ENCODE results near the gene ANO6. TPM values are rescaled to one million over a fixed set of nuclear protein-coding genes. Genes with fewer than 3 reads are reported as not detected.

ANO6 gene
- polyA plus RNA-seq, 4 donors, result 19.9 to 63.3 (median 29.8) TPM

DNA sequence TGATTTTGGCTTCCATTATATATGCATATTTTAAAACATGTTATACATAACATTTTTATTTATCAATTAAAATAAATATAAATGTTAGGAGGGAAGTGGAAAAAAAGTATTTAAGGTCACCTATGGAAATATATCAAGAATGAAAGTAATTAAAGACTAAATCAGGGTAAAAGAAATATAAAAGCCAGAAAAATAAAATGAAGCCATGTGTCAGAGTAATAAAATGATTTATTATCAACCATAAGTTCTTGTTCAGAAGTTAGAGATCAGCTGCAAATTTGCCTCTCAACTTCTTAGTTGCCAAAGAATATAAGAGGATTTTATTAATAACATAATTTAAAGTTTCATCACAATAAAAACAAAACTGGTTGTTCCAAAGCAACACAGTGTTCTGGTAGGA is 121.9 kb downstream of the ANO6 start:
- Histone ChIP-seq H3K4me1 (ENCODE audit: control insufficient read depth in 3 of 3, insufficient read depth in 2 of 3, low read depth in 1 of 3, low read length in 2 of 3) (no peaks in the 10 kb centered on the region), H3K27me3 (ENCODE audit: control insufficient read depth in 3 of 3, insufficient read depth in 3 of 3, low read length in 3 of 3) (no peaks in the 10 kb centered on the region), H3K36me3 (ENCODE audit: control insufficient read depth in 3 of 3, insufficient read depth in 2 of 3, low read depth in 1 of 3, low read length in 3 of 3) (peaks cover 0 to 3% (median 2%) of the 10 kb centered on the region in 3 donors), H3K4me3 (ENCODE audit: low read depth in 1 of 3, low read length in 3 of 3) (no peak overlapping the region), H3K27ac (ENCODE audit: low read depth in 1 of 3, low read length in 2 of 3) (no peak overlapping the region), H3K9me3 (ENCODE audit: control insufficient read depth in 2 of 2, insufficient read depth in 1 of 2, low read depth in 1 of 2, low read length in 1 of 2) (no peaks in the 10 kb centered on the region)
- DNase-seq, result no peak
- no peak for FAIRE-seq

DNA sequence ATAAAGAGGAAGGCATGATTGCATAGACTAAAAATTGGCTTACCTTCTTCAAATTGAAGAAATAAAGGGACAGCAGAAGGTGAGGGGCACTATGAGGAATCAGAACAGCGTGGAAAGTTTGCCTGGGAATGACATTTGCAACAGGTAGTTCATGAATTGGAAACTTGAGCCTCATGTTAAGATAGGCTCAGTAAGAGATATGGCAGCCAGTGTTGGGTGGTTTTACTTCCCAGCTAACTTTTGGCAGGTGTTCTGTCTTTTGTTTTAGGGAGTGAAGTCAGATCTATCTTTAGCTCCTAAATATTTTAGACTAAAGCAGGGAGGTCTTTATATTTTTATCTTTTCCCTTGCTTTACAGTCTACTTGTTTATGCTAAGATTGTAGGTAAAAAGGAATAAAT is 122.4 kb downstream of the ANO6 start:
- Histone ChIP-seq H3K27me3 (ENCODE audit: control insufficient read depth in 3 of 3, insufficient read depth in 3 of 3, low read length in 3 of 3) (no peaks in the 10 kb centered on the region), H3K36me3 (ENCODE audit: control insufficient read depth in 3 of 3, insufficient read depth in 2 of 3, low read depth in 1 of 3, low read length in 3 of 3) (peaks cover 0 to 4% (median 3%) of the 10 kb centered on the region in 3 donors), H3K4me3 (ENCODE audit: low read depth in 1 of 3, low read length in 3 of 3) (no peak overlapping the region), H3K4me1 (ENCODE audit: control insufficient read depth in 3 of 3, insufficient read depth in 2 of 3, low read depth in 1 of 3, low read length in 2 of 3) (no peaks in the 10 kb centered on the region), H3K9me3 (ENCODE audit: control insufficient read depth in 2 of 2, insufficient read depth in 1 of 2, low read depth in 1 of 2, low read length in 1 of 2) (no peaks in the 10 kb centered on the region), H3K27ac (ENCODE audit: low read depth in 1 of 3, low read length in 2 of 3) (no peak overlapping the region)
- FAIRE-seq (no peak), DNase-seq (no peak)
- 89 to 100% (median 93%) methylated on average over 1 of the region's 1 CpG for WGBS, 3 donors

DNA sequence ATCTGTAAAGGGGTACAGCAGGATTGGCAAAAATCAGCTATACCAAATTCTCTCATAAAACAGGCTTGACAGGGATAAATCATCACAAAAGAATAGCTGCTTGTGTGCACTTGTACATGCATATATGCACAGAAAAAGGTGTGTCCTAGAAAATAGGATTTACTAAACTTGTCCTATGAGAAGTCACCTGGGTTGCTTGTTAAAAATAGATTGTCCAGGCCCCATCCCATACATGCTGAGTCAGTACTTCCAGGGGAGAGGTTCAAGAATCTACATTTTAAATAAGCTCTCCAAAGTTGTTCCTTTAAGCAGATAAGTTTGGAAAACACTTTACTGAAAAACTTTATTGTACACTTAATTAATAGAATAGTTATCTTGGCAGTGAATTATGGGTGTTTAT is 123.1 kb downstream of the ANO6 start:
- Histone ChIP-seq H3K4me1 (ENCODE audit: control insufficient read depth in 3 of 3, insufficient read depth in 2 of 3, low read depth in 1 of 3, low read length in 2 of 3) (no peaks in the 10 kb centered on the region), H3K36me3 (ENCODE audit: control insufficient read depth in 3 of 3, insufficient read depth in 2 of 3, low read depth in 1 of 3, low read length in 3 of 3) (peaks cover 0 to 6% (median 4%) of the 10 kb centered on the region in 3 donors), H3K9me3 (ENCODE audit: control insufficient read depth in 2 of 2, insufficient read depth in 1 of 2, low read depth in 1 of 2, low read length in 1 of 2) (no peaks in the 10 kb centered on the region), H3K4me3 (ENCODE audit: low read depth in 1 of 3, low read length in 3 of 3) (no peak overlapping the region), H3K27me3 (ENCODE audit: control insufficient read depth in 3 of 3, insufficient read depth in 3 of 3, low read length in 3 of 3) (no peaks in the 10 kb centered on the region), H3K27ac (ENCODE audit: low read depth in 1 of 3, low read length in 2 of 3) (no peak overlapping the region)
- DNase-seq, result no peak
- no peak for FAIRE-seq

DNA sequence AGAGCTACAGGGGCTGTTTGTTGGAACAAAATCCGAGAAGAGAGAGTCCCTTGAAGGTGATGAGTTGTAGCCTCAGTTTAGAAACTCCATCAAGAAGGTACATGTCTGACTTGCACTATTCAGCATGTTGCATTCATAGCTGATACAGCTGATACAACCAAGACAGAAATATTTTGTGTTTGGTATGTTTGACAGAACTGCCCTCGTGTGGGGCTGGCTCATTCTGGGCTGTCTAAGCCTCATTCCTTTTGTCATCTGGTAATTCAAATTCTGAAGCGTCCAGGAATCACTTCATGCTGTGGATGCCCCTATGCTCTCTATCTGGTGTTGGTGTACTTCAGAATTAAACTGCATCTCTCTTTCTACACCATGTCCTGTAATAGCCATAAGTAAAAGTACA is 126.3 kb downstream of the ANO6 start:
- no peak overlapping the region for H3K4me3 ChIP-seq (ENCODE audit: low read depth in 1 of 3, low read length in 3 of 3)
- no peaks in the 10 kb centered on the region for H3K27me3 ChIP-seq (ENCODE audit: control insufficient read depth in 3 of 3, insufficient read depth in 3 of 3, low read length in 3 of 3)
- H3K36me3 ChIP-seq (ENCODE audit: control insufficient read depth in 3 of 3, insufficient read depth in 2 of 3, low read depth in 1 of 3, low read length in 3 of 3), result peaks cover 0 to 4% (median 4%) of the 10 kb centered on the region in 3 donors
- WGBS, 3 donors, result 77 to 92% (median 89%) methylated on average over 3 of the region's 3 CpGs
- no peaks in the 10 kb centered on the region for H3K4me1 ChIP-seq (ENCODE audit: control insufficient read depth in 3 of 3, insufficient read depth in 2 of 3, low read depth in 1 of 3, low read length in 2 of 3)
- H3K9me3 ChIP-seq (ENCODE audit: control insufficient read depth in 2 of 2, insufficient read depth in 1 of 2, low read depth in 1 of 2, low read length in 1 of 2), result no peaks in the 10 kb centered on the region
- FAIRE-seq (no peak), DNase-seq (no peak)
- H3K27ac ChIP-seq (ENCODE audit: low read depth in 1 of 3, low read length in 2 of 3), result no peak overlapping the region

DNA sequence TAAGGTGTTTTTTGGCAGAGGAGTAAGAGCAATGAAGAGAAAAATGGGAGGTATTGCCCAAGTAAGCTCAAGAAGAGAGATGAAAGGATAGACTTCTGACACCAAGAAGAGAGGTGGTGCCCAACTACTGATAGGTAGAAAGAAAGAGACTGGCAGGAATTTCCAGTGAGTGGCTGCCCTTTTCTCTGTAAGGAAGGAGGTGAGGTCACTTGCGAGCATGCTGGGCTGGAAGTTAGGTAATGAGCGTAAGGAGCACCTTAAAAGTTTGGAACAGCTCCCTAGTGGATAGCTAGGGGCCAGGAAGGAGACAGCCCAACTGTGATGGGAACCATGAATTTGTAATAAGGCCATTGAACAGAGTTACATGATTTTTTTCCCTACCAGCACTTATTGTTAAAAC is 127.0 kb downstream of the ANO6 start:
- H3K4me3 ChIP-seq (ENCODE audit: low read depth in 1 of 3, low read length in 3 of 3), result no peak overlapping the region
- FAIRE-seq (no peak), DNase-seq (no peak)
- H3K36me3 ChIP-seq (ENCODE audit: control insufficient read depth in 3 of 3, insufficient read depth in 2 of 3, low read depth in 1 of 3, low read length in 3 of 3), result peaks cover 0 to 4% (median 3%) of the 10 kb centered on the region in 3 donors
- 100% methylated on average over 2 of the region's 2 CpGs for WGBS, 3 donors
- H3K9me3 ChIP-seq (ENCODE audit: control insufficient read depth in 2 of 2, insufficient read depth in 1 of 2, low read depth in 1 of 2, low read length in 1 of 2), result no peaks in the 10 kb centered on the region
- no peak overlapping the region for H3K27ac ChIP-seq (ENCODE audit: low read depth in 1 of 3, low read length in 2 of 3)
- H3K4me1 ChIP-seq (ENCODE audit: control insufficient read depth in 3 of 3, insufficient read depth in 2 of 3, low read depth in 1 of 3, low read length in 2 of 3), result no peaks in the 10 kb centered on the region
- no peaks in the 10 kb centered on the region for H3K27me3 ChIP-seq (ENCODE audit: control insufficient read depth in 3 of 3, insufficient read depth in 3 of 3, low read length in 3 of 3)

DNA sequence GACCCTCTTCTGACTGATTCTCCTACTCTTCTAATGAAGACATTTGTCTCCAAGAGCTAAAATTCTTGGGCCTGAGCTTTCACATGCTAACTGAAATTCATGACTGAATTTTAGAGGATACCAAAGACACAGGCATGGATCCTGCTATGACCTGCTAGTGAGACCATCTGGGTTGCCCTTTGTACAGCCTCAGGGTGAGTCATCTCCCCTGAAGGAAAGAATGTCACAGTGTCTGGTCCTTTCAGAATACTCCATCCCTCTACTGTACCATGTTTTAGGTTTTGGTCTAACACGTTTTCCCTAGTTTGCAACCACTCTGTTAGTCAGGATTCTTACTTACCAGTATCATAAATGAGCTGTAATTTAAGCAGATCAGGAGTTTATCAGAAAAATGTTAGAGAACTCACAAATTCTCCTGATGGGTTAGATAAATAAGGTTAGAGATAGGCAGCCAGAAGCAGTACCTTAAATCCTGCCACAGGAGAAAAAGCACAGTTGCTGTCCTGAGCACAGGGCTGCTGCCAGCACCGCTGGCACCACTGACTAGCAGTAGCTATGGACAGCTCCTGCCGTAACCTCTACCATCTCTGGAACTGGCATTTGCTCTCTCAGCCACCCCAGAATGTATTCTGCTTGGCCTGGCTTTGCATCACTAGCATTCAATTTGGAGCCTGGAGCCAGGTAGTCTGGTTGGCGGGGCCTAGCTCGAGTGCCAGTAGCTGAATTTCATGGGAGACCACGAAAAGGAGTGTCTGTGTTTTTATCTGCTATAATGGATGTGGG is 127.6 kb downstream of the ANO6 start:
- no peak for FAIRE-seq
- Histone ChIP-seq H3K36me3 (ENCODE audit: control insufficient read depth in 3 of 3, insufficient read depth in 2 of 3, low read depth in 1 of 3, low read length in 3 of 3) (peaks cover 1 to 3% (median 2%) of the 10 kb centered on the region in 3 donors), H3K4me3 (ENCODE audit: low read depth in 1 of 3, low read length in 3 of 3) (no peak overlapping the region), H3K27me3 (ENCODE audit: control insufficient read depth in 3 of 3, insufficient read depth in 3 of 3, low read length in 3 of 3) (no peaks in the 10 kb centered on the region), H3K27ac (ENCODE audit: low read depth in 1 of 3, low read length in 2 of 3) (no peak overlapping the region), H3K9me3 (ENCODE audit: control insufficient read depth in 2 of 2, insufficient read depth in 1 of 2, low read depth in 1 of 2, low read length in 1 of 2) (no peaks in the 10 kb centered on the region), H3K4me1 (ENCODE audit: control insufficient read depth in 3 of 3, insufficient read depth in 2 of 3, low read depth in 1 of 3, low read length in 2 of 3) (no peaks in the 10 kb centered on the region)
- peak in 1 of 2 donors; percentile 40 for DNase-seq
- WGBS, 3 donors, result 94 to 96% (median 95%) methylated on average over 6 of the region's 6 CpGs

DNA sequence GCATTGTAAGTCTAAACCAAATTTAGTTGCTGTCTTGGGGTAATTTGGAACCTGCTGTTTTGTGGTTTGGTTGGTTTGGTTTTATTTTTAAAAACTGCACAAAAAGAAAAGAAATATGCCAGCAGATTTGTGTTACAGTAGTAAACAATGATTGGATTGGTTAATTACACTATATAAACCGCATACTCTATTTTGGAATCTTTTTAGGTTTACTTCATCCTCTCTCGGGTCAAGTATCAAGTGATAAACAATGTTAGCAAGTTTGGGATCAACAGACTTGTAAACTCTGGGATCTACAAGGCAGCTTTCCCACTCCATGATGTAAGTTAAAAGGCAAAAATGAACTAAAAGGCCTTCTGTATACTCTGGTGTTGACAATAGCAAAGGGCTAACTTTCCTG is 132.4 kb downstream of the ANO6 start:
- Histone ChIP-seq H3K4me3 (ENCODE audit: low read depth in 1 of 3, low read length in 3 of 3) (no peak overlapping the region), H3K27ac (ENCODE audit: low read depth in 1 of 3, low read length in 2 of 3) (no peak overlapping the region), H3K27me3 (ENCODE audit: control insufficient read depth in 3 of 3, insufficient read depth in 3 of 3, low read length in 3 of 3) (no peaks in the 10 kb centered on the region), H3K36me3 (ENCODE audit: control insufficient read depth in 3 of 3, insufficient read depth in 2 of 3, low read depth in 1 of 3, low read length in 3 of 3) (peaks cover 2 to 21% (median 4%) of the 10 kb centered on the region in 3 donors), H3K4me1 (ENCODE audit: control insufficient read depth in 3 of 3, insufficient read depth in 2 of 3, low read depth in 1 of 3, low read length in 2 of 3) (peaks cover 0 to under 1% (median 0%) of the 10 kb centered on the region in 3 donors), H3K9me3 (ENCODE audit: control insufficient read depth in 2 of 2, insufficient read depth in 1 of 2, low read depth in 1 of 2, low read length in 1 of 2) (peaks cover 0 to 3% of the 10 kb centered on the region in 2 donors)
- DNase-seq, result no peak
- 77 to 88% (median 81%) methylated on average over 2 of the region's 2 CpGs for whole genome bisulfite sequencing, 3 donors
- no peak for FAIRE-seq

DNA sequence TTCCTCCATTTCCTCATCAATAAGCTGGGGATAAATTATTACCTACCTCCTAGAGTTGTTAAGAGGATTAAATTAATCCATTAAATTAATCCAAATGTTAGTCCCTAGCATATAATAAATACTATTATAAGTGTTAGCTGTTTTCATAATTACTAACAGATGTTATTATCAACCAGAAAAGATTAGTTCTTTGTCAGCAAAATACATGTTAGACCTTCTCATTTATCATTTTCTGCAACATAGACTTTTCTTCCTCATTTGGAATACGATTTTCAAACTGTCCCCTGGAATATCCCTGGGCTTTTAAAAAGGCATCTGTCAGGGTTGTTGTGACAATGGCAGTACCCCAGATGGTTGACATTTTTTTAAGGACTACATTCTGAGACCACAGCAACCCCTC is 133.1 kb downstream of the ANO6 start:
- FAIRE-seq (no peak), DNase-seq (no peak)
- Histone ChIP-seq H3K27ac (ENCODE audit: low read depth in 1 of 3, low read length in 2 of 3) (no peak overlapping the region), H3K4me3 (ENCODE audit: low read depth in 1 of 3, low read length in 3 of 3) (no peak overlapping the region), H3K27me3 (ENCODE audit: control insufficient read depth in 3 of 3, insufficient read depth in 3 of 3, low read length in 3 of 3) (no peaks in the 10 kb centered on the region), H3K4me1 (ENCODE audit: control insufficient read depth in 3 of 3, insufficient read depth in 2 of 3, low read depth in 1 of 3, low read length in 2 of 3) (peaks cover 0 to 7% (median 2%) of the 10 kb centered on the region in 3 donors), H3K9me3 (ENCODE audit: control insufficient read depth in 2 of 2, insufficient read depth in 1 of 2, low read depth in 1 of 2, low read length in 1 of 2) (peaks cover 0 to 3% of the 10 kb centered on the region in 2 donors), H3K36me3 (ENCODE audit: control insufficient read depth in 3 of 3, insufficient read depth in 2 of 3, low read depth in 1 of 3, low read length in 3 of 3) (peaks cover 2 to 18% (median 4%) of the 10 kb centered on the region in 3 donors)
- WGBS, 3 donors, result 68 to 91% (median 71%) methylated on average over 1 of the region's 1 CpG

DNA sequence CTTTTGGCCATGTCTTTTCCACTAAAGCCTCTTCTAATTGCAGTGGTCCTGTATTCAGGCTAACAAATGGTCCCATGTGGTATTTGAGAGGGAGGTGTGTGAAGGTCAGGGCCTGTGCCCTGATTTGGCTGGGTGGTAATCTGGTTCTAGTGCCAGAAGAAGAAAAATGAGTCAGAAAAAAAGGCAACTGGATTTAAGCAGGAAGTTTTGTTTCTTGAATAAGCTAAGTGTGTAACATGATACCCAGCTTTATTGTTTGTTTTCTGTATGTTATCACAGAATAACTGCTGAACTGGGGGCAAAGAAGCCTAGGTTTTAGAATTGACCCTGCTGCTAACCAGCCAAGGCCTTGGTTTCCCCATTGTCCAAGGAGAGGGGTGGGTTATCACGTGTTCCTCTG is 134.0 kb downstream of the ANO6 start:
- 86 to 92% (median 90%) methylated on average over 1 of the region's 1 CpG for WGBS, 3 donors
- H3K4me3 ChIP-seq (ENCODE audit: low read depth in 1 of 3, low read length in 3 of 3), result no peak overlapping the region
- H3K4me1 ChIP-seq (ENCODE audit: control insufficient read depth in 3 of 3, insufficient read depth in 2 of 3, low read depth in 1 of 3, low read length in 2 of 3), result peaks cover 0 to 14% (median 2%) of the 10 kb centered on the region in 3 donors
- no peaks in the 10 kb centered on the region for H3K27me3 ChIP-seq (ENCODE audit: control insufficient read depth in 3 of 3, insufficient read depth in 3 of 3, low read length in 3 of 3)
- no peak overlapping the region for H3K27ac ChIP-seq (ENCODE audit: low read depth in 1 of 3, low read length in 2 of 3)
- no peak for FAIRE-seq
- H3K9me3 ChIP-seq (ENCODE audit: control insufficient read depth in 2 of 2, insufficient read depth in 1 of 2, low read depth in 1 of 2, low read length in 1 of 2), result peaks cover 0 to 3% of the 10 kb centered on the region in 2 donors
- DNase-seq, result no peak
- peaks cover 2 to 18% (median 4%) of the 10 kb centered on the region in 3 donors for H3K36me3 ChIP-seq (ENCODE audit: control insufficient read depth in 3 of 3, insufficient read depth in 2 of 3, low read depth in 1 of 3, low read length in 3 of 3)
